EL (cell line): Measurements from ENCODE around the gene SFTPA1.
A peak's percentile ranks its signal among the peaks of the same experiment; 100 is the strongest.
"Not testable (repeated sequence)": the region's sequence is repeated elsewhere in the genome, so short reads cannot be mapped to it uniquely, and the experiment has no call there.

Source experiments
- DNase-seq: peaks from one replicate; pipeline ENCODE4 v3.0.0-alpha.2; 2016

The SFTPA1 gene

GRCh38 chr10:79610601-79611191 is at the start of gene SFTPA1:
Gene SFTPA1, plus strand, starts transcription at chr10:79610939. Its CDS starts 887 bp downstream, at chr10:79611826.
- no peak for DNase-seq

GRCh38 chr10:79561257-79561656 is 49.5 kb upstream of the SFTPA1 start:
- DNase-seq, result no peak

GRCh38 chr10:79562135-79562756 is 48.5 kb upstream of the SFTPA1 start:
- peak; percentile 55 for DNase-seq

GRCh38 chr10:79563426-79563825 is 47.3 kb upstream of the SFTPA1 start:
- no peak for DNase-seq

GRCh38 chr10:79570624-79571023 is 40.1 kb upstream of the SFTPA1 start:
- not testable (repeated sequence) for DNase-seq

- no peak for DNase-seq
These were observed 31.4 kb upstream of the SFTPA1 start for GRCh38 chr10:79579361-79579760.

- no peak for DNase-seq
These were observed 29.7 kb upstream of the SFTPA1 start for GRCh38 chr10:79581044-79581443.

GRCh38 chr10:79582096-79582495 is 28.6 kb upstream of the SFTPA1 start:
- no peak for DNase-seq

- DNase-seq, result not testable (repeated sequence)
These were observed 27.8 kb upstream of the SFTPA1 start for GRCh38 chr10:79582954-79583353.

- DNase-seq, result no peak
These were observed 27.2 kb upstream of the SFTPA1 start for GRCh38 chr10:79583488-79584024.

GRCh38 chr10:79585870-79586527 is 24.7 kb upstream of the SFTPA1 start:
- DNase-seq, result no peak

- DNase-seq, result no peak
These were observed 23.8 kb upstream of the SFTPA1 start for GRCh38 chr10:79586933-79587332.

GRCh38 chr10:79588800-79589199 is 21.9 kb upstream of the SFTPA1 start:
- DNase-seq, result no peak

GRCh38 chr10:79593377-79593776 is 17.4 kb upstream of the SFTPA1 start:
- no peak for DNase-seq

- not testable (repeated sequence) for DNase-seq
These were observed 16.2 kb upstream of the SFTPA1 start for GRCh38 chr10:79594565-79594964.

GRCh38 chr10:79595510-79595909 is 15.2 kb upstream of the SFTPA1 start:
- no peak for DNase-seq

GRCh38 chr10:79599644-79600043 is 11.1 kb upstream of the SFTPA1 start:
- not testable (repeated sequence) for DNase-seq

- DNase-seq, result no peak
These were observed 8.8 kb upstream of the SFTPA1 start for GRCh38 chr10:79601939-79602338.

- DNase-seq, result no peak
These were observed 7.8 kb upstream of the SFTPA1 start for GRCh38 chr10:79602953-79603352.

GRCh38 chr10:79604294-79604693 is 6.4 kb upstream of the SFTPA1 start:
- DNase-seq, result no peak

GRCh38 chr10:79605308-79605707 is 5.4 kb upstream of the SFTPA1 start:
- no peak for DNase-seq

GRCh38 chr10:79608505-79609375 is 2.0 kb upstream of the SFTPA1 start:
- peak; percentile 23 for DNase-seq
